ENCODE results near the gene ARHGAP10. TPM values are rescaled to one million over a fixed set of nuclear protein-coding genes. Genes with fewer than 3 reads are reported as not detected.

The ARHGAP10 gene
- total and polyA plus RNA-seq, 5 donors from 2014 or later = 2.9 to 14.1 (median 4.7) TPM

GRCh38 chr4:147831551-147832171 lies 99.8 kb downstream of the ARHGAP10 start:
- H3K36me3 ChIP-seq (ENCODE audit: control insufficient read depth, insufficient read depth, low read length) = no peaks in the 10 kb centered on the region
- H3K27me3 ChIP-seq (ENCODE audit: control insufficient read depth, insufficient read depth, low read length) = no peaks in the 10 kb centered on the region
- peak in 1 of 2 donors; percentile 17 for ATAC-seq (ENCODE audit: low read depth in 2 of 2)
- no peak overlapping the region for H3K4me3 ChIP-seq (ENCODE audit: low read depth, low read length)
- no peaks in the 10 kb centered on the region for H3K9me3 ChIP-seq (ENCODE audit: control insufficient read depth in 2 of 2, low read length in 2 of 2)
- no peak for DNase-seq
- H3K9me3 Mint-ChIP-seq = no peaks in the 10 kb centered on the region
- H3K4me1 ChIP-seq (ENCODE audit: control insufficient read depth, insufficient read depth, low read length, poor library complexity, severe bottlenecking) = no peaks in the 10 kb centered on the region
- H3K27ac Mint-ChIP-seq = no peak overlapping the region
- peaks cover 16% of the 10 kb centered on the region for H3K36me3 Mint-ChIP-seq
- H3K27ac ChIP-seq (ENCODE audit: insufficient read depth, low read length, poor library complexity, severe bottlenecking) = no peak overlapping the region
- H3K4me3 Mint-ChIP-seq = no peak overlapping the region
- no peaks in the 10 kb centered on the region for H3K27me3 Mint-ChIP-seq
- H3K4me1 Mint-ChIP-seq = peaks cover 2 to 9% (median 7%) of the 10 kb centered on the region in 4 donors

GRCh38 chr4:147833254-147833653 lies 101.4 kb downstream of the ARHGAP10 start:
- Mint-ChIP-seq H3K9me3 (no peaks in the 10 kb centered on the region), H3K27me3 (no peaks in the 10 kb centered on the region), H3K36me3 (peaks cover 15% of the 10 kb centered on the region), H3K4me1 (peaks cover 7 to 17% (median 9%) of the 10 kb centered on the region in 4 donors), H3K4me3 (no peak overlapping the region), H3K27ac (no peak overlapping the region)
- H3K36me3 ChIP-seq (ENCODE audit: control insufficient read depth, insufficient read depth, low read length) = no peaks in the 10 kb centered on the region
- no peak overlapping the region for H3K4me3 ChIP-seq (ENCODE audit: low read depth, low read length)
- H3K27me3 ChIP-seq (ENCODE audit: control insufficient read depth, insufficient read depth, low read length) = no peaks in the 10 kb centered on the region
- no peak overlapping the region for H3K27ac ChIP-seq (ENCODE audit: insufficient read depth, low read length, poor library complexity, severe bottlenecking)
- DNase-seq = no peak
- no peaks in the 10 kb centered on the region for H3K9me3 ChIP-seq (ENCODE audit: control insufficient read depth in 2 of 2, low read length in 2 of 2)
- H3K4me1 ChIP-seq (ENCODE audit: control insufficient read depth, insufficient read depth, low read length, poor library complexity, severe bottlenecking) = no peaks in the 10 kb centered on the region
- ATAC-seq (ENCODE audit: low read depth in 2 of 2) = no peak

- Histone ChIP-seq H3K27ac (ENCODE audit: insufficient read depth, low read length, poor library complexity, severe bottlenecking) (no peak overlapping the region), H3K4me1 (ENCODE audit: control insufficient read depth, insufficient read depth, low read length, poor library complexity, severe bottlenecking) (no peaks in the 10 kb centered on the region), H3K9me3 (ENCODE audit: control insufficient read depth in 2 of 2, low read length in 2 of 2) (no peaks in the 10 kb centered on the region), H3K36me3 (ENCODE audit: control insufficient read depth, insufficient read depth, low read length) (no peaks in the 10 kb centered on the region), H3K27me3 (ENCODE audit: control insufficient read depth, insufficient read depth, low read length) (no peaks in the 10 kb centered on the region), H3K4me3 (ENCODE audit: low read depth, low read length) (no peak overlapping the region)
- H3K9me3 Mint-ChIP-seq = no peaks in the 10 kb centered on the region
- no peak overlapping the region for H3K4me3 Mint-ChIP-seq
- H3K27me3 Mint-ChIP-seq = no peaks in the 10 kb centered on the region
- DNase-seq (no peak), ATAC-seq (ENCODE audit: low read depth in 2 of 2) (no peak)
- H3K27ac Mint-ChIP-seq = no peak overlapping the region
- peaks cover 6 to 17% (median 8%) of the 10 kb centered on the region in 4 donors for H3K4me1 Mint-ChIP-seq
- H3K36me3 Mint-ChIP-seq = peaks cover 11% of the 10 kb centered on the region
Measured at GRCh38 chr4:147833741-147834140, 101.9 kb downstream of the ARHGAP10 start.

GRCh38 chr4:147834480-147834879 lies 102.6 kb downstream of the ARHGAP10 start:
- no peaks in the 10 kb centered on the region for H3K27me3 Mint-ChIP-seq
- no peaks in the 10 kb centered on the region for H3K4me1 ChIP-seq (ENCODE audit: control insufficient read depth, insufficient read depth, low read length, poor library complexity, severe bottlenecking)
- ATAC-seq (ENCODE audit: low read depth in 2 of 2) (no peak), DNase-seq (no peak)
- H3K4me3 Mint-ChIP-seq = no peak overlapping the region
- no peaks in the 10 kb centered on the region for H3K27me3 ChIP-seq (ENCODE audit: control insufficient read depth, insufficient read depth, low read length)
- H3K27ac Mint-ChIP-seq = no peak overlapping the region
- no peak overlapping the region for H3K27ac ChIP-seq (ENCODE audit: insufficient read depth, low read length, poor library complexity, severe bottlenecking)
- H3K4me3 ChIP-seq (ENCODE audit: low read depth, low read length) = no peak overlapping the region
- H3K36me3 Mint-ChIP-seq = peaks cover 11% of the 10 kb centered on the region
- H3K4me1 Mint-ChIP-seq = peaks cover 7 to 17% (median 10%) of the 10 kb centered on the region in 4 donors
- no peaks in the 10 kb centered on the region for H3K9me3 ChIP-seq (ENCODE audit: control insufficient read depth in 2 of 2, low read length in 2 of 2)
- no peaks in the 10 kb centered on the region for H3K36me3 ChIP-seq (ENCODE audit: control insufficient read depth, insufficient read depth, low read length)
- no peaks in the 10 kb centered on the region for H3K9me3 Mint-ChIP-seq

- H3K27me3 ChIP-seq (ENCODE audit: control insufficient read depth, insufficient read depth, low read length) = no peaks in the 10 kb centered on the region
- H3K36me3 ChIP-seq (ENCODE audit: control insufficient read depth, insufficient read depth, low read length) = no peaks in the 10 kb centered on the region
- H3K4me3 Mint-ChIP-seq = peak overlapping the region in 3 of 4 donors; percentile 1 to 2 (median 2)
- no peaks in the 10 kb centered on the region for H3K9me3 ChIP-seq (ENCODE audit: control insufficient read depth in 2 of 2, low read length in 2 of 2)
- H3K4me3 ChIP-seq (ENCODE audit: low read depth, low read length) = peak overlapping the region; percentile 34
- no peaks in the 10 kb centered on the region for H3K4me1 ChIP-seq (ENCODE audit: control insufficient read depth, insufficient read depth, low read length, poor library complexity, severe bottlenecking)
- H3K36me3 Mint-ChIP-seq = peaks cover 9% of the 10 kb centered on the region
- H3K4me1 Mint-ChIP-seq = peaks cover 7 to 17% (median 9%) of the 10 kb centered on the region in 4 donors
- H3K27ac Mint-ChIP-seq = peak overlapping the region in 2 of 3 donors; percentile 0 to 47
- no peak overlapping the region for H3K27ac ChIP-seq (ENCODE audit: insufficient read depth, low read length, poor library complexity, severe bottlenecking)
- no peaks in the 10 kb centered on the region for H3K9me3 Mint-ChIP-seq
- DNase-seq = peak in 1 of 3 donors; percentile 8
- no peak for ATAC-seq (ENCODE audit: low read depth in 2 of 2)
- no peaks in the 10 kb centered on the region for H3K27me3 Mint-ChIP-seq
Measured at GRCh38 chr4:147836807-147837206, 104.9 kb downstream of the ARHGAP10 start.

- Histone ChIP-seq H3K27me3 (ENCODE audit: control insufficient read depth, insufficient read depth, low read length) (no peaks in the 10 kb centered on the region), H3K4me1 (ENCODE audit: control insufficient read depth, insufficient read depth, low read length, poor library complexity, severe bottlenecking) (no peaks in the 10 kb centered on the region), H3K9me3 (ENCODE audit: control insufficient read depth in 2 of 2, low read length in 2 of 2) (no peaks in the 10 kb centered on the region), H3K36me3 (ENCODE audit: control insufficient read depth, insufficient read depth, low read length) (no peaks in the 10 kb centered on the region), H3K27ac (ENCODE audit: insufficient read depth, low read length, poor library complexity, severe bottlenecking) (no peak overlapping the region), H3K4me3 (ENCODE audit: low read depth, low read length) (peak overlapping the region; percentile 34)
- ATAC-seq (ENCODE audit: low read depth in 2 of 2) = no peak
- Mint-ChIP-seq H3K4me1 (peaks cover 7 to 17% (median 9%) of the 10 kb centered on the region in 4 donors), H3K27ac (peak overlapping the region in 1 of 3 donors; percentile 0), H3K27me3 (no peaks in the 10 kb centered on the region), H3K4me3 (no peak overlapping the region), H3K9me3 (no peaks in the 10 kb centered on the region), H3K36me3 (peaks cover 7% of the 10 kb centered on the region)
- peak in 1 of 3 donors; percentile 8 for DNase-seq
Measured at GRCh38 chr4:147837435-147837834, 105.5 kb downstream of the ARHGAP10 start.

- H3K9me3 Mint-ChIP-seq = no peaks in the 10 kb centered on the region
- DNase-seq = no peak
- Histone ChIP-seq H3K4me1 (ENCODE audit: control insufficient read depth, insufficient read depth, low read length, poor library complexity, severe bottlenecking) (no peaks in the 10 kb centered on the region), H3K27ac (ENCODE audit: insufficient read depth, low read length, poor library complexity, severe bottlenecking) (no peak overlapping the region), H3K4me3 (ENCODE audit: low read depth, low read length) (no peak overlapping the region), H3K36me3 (ENCODE audit: control insufficient read depth, insufficient read depth, low read length) (no peaks in the 10 kb centered on the region), H3K27me3 (ENCODE audit: control insufficient read depth, insufficient read depth, low read length) (no peaks in the 10 kb centered on the region), H3K9me3 (ENCODE audit: control insufficient read depth in 2 of 2, low read length in 2 of 2) (no peaks in the 10 kb centered on the region)
- peaks cover 11% of the 10 kb centered on the region for H3K36me3 Mint-ChIP-seq
- H3K27me3 Mint-ChIP-seq = no peaks in the 10 kb centered on the region
- no peak for ATAC-seq (ENCODE audit: low read depth in 2 of 2)
- no peak overlapping the region for H3K27ac Mint-ChIP-seq
- H3K4me1 Mint-ChIP-seq = peaks cover 7 to 22% (median 9%) of the 10 kb centered on the region in 4 donors
- H3K4me3 Mint-ChIP-seq = no peak overlapping the region
Measured at GRCh38 chr4:147837854-147838253, 106.0 kb downstream of the ARHGAP10 start.

GRCh38 chr4:147839200-147839599 lies 107.3 kb downstream of the ARHGAP10 start:
- no peaks in the 10 kb centered on the region for H3K27me3 Mint-ChIP-seq
- Histone ChIP-seq H3K4me1 (ENCODE audit: control insufficient read depth, insufficient read depth, low read length, poor library complexity, severe bottlenecking) (no peaks in the 10 kb centered on the region), H3K36me3 (ENCODE audit: control insufficient read depth, insufficient read depth, low read length) (no peaks in the 10 kb centered on the region), H3K9me3 (ENCODE audit: control insufficient read depth in 2 of 2, low read length in 2 of 2) (no peaks in the 10 kb centered on the region), H3K27ac (ENCODE audit: insufficient read depth, low read length, poor library complexity, severe bottlenecking) (no peak overlapping the region), H3K27me3 (ENCODE audit: control insufficient read depth, insufficient read depth, low read length) (no peaks in the 10 kb centered on the region), H3K4me3 (ENCODE audit: low read depth, low read length) (no peak overlapping the region)
- DNase-seq = no peak
- H3K9me3 Mint-ChIP-seq = no peaks in the 10 kb centered on the region
- no peak overlapping the region for H3K27ac Mint-ChIP-seq
- no peak overlapping the region for H3K4me3 Mint-ChIP-seq
- H3K36me3 Mint-ChIP-seq = peaks cover 8% of the 10 kb centered on the region
- no peak for ATAC-seq (ENCODE audit: low read depth in 2 of 2)
- H3K4me1 Mint-ChIP-seq = peaks cover 7 to 24% (median 10%) of the 10 kb centered on the region in 4 donors
